ENCODE results near the gene WDPCP.

DNA sequence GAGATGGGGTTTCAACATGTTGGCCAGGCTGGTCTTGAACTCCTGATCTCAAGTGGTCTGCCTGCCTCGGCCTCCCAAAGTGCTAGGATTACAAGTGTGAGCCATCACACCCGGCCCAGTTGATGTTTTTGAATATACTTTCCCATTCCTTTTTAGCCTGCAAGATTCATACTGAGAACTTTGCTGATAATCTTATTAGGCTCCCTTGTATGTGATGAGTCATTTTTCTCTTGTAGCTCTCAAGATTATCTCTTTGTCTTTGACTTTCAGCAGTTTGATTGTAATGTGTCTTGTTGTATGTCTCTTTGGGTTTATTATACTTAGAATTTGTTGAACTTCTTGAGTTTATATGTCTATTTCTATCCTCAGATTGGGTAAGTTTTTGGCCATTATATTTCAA is 456.3 kb downstream of the WDPCP start:
- TF ChIP-seq POLR2AphosphoS5 (IDR thresholded peaks at IDR 0.05; ENCODE audit: low read depth, low read length) (no peak), CHD2 (IDR thresholded peaks at IDR 0.05; ENCODE audit: low read length) (no peak), RFX5 (IDR thresholded peaks at IDR 0.05; ENCODE audit: borderline replicate concordance, low read depth, low read length) (no peak), JUN (IDR thresholded peaks at IDR 0.05; ENCODE audit: low read depth, low read length) (no peak), BRCA1 (IDR thresholded peaks at IDR 0.05; ENCODE audit: low read depth, low read length) (no peak), GABPA (IDR thresholded peaks at IDR 0.05; ENCODE audit: borderline replicate concordance, insufficient read depth, low read length) (no peak), CEBPB (IDR thresholded peaks at IDR 0.05; ENCODE audit: low read depth, low read length) (no peak)
- TF ChIP-seq, protein P1, sequence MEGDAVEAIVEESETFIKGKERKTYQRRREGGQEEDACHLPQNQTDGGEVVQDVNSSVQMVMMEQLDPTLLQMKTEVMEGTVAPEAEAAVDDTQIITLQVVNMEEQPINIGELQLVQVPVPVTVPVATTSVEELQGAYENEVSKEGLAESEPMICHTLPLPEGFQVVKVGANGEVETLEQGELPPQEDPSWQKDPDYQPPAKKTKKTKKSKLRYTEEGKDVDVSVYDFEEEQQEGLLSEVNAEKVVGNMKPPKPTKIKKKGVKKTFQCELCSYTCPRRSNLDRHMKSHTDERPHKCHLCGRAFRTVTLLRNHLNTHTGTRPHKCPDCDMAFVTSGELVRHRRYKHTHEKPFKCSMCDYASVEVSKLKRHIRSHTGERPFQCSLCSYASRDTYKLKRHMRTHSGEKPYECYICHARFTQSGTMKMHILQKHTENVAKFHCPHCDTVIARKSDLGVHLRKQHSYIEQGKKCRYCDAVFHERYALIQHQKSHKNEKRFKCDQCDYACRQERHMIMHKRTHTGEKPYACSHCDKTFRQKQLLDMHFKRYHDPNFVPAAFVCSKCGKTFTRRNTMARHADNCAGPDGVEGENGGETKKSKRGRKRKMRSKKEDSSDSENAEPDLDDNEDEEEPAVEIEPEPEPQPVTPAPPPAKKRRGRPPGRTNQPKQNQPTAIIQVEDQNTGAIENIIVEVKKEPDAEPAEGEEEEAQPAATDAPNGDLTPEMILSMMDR (IDR thresholded peaks at IDR 0.05; ENCODE audit: control extremely low read depth in 1 of 3, insufficient read depth in 1 of 3, low read depth in 1 of 3, low read length in 3 of 3) = no peak
